Kidney (tissue), 14 donors: ENCODE results near the gene ARMH3. TPM values are rescaled to one million over a fixed set of nuclear protein-coding genes. Genes with fewer than 3 reads are reported as not detected.
A peak's percentile ranks its signal among the peaks of the same experiment; 100 is the strongest.

Experiments used
- DNase-seq, 5 donors: peaks; one replicate each; pipeline ENCODE4 v3.0.0-alpha.2; 2013 to 2020
- FAIRE-seq: peaks from 2 replicates; lab custom pipeline; 2012; peaks lifted over from hg19 to GRCh38; lab: Jason Lieb, UNC
- H3K27ac ChIP-seq, 2 donors: one replicate each; pipeline ENCODE4 v1.7.0; 2013; ENCODE audit warnings: low read depth in 2 of 2, low read length in 2 of 2, inconsistent platforms in 1 of 2
- H3K27me3 ChIP-seq: one replicate; pipeline ENCODE4 v1.7.1; 2013; ENCODE audit warnings: low read length, inconsistent platforms; ENCODE audit not compliant: control insufficient read depth, insufficient read depth
- H3K36me3 ChIP-seq, 3 donors: one replicate each; pipeline versions ENCODE4 v1.7.0 to v1.7.1; 2013; ENCODE audit warnings: low read length in 3 of 3, control low read depth in 1 of 3, inconsistent platforms in 1 of 3; ENCODE audit not compliant: insufficient read depth in 3 of 3, control insufficient read depth in 2 of 3
- H3K4me1 ChIP-seq, 3 donors: one replicate each; pipeline versions ENCODE4 v1.7.0 to v1.7.1; 2013; ENCODE audit warnings: low read length in 3 of 3, inconsistent platforms in 1 of 3, low read depth in 1 of 3; ENCODE audit not compliant: control insufficient read depth in 2 of 3, insufficient read depth in 2 of 3
- H3K4me3 ChIP-seq, 3 donors: one replicate each; pipeline versions ENCODE4 v1.7.0 to v1.8.1; 2013; ENCODE audit warnings: low read length in 3 of 3, control low read depth in 1 of 3, inconsistent platforms in 1 of 3
- H3K9ac ChIP-seq, 3 donors: one replicate each; pipeline versions ENCODE4 v1.7.0 to v1.7.1; 2013; ENCODE audit warnings: low read length in 3 of 3, control low read depth in 1 of 3, inconsistent platforms in 1 of 3
- H3K9me3 ChIP-seq, 3 donors: one replicate each; pipeline versions ENCODE4 v1.7.0 to v1.7.1; 2013; ENCODE audit warnings: low read length in 3 of 3, control low read depth in 1 of 3, inconsistent platforms in 1 of 3; ENCODE audit not compliant: control insufficient read depth in 2 of 3, insufficient read depth in 1 of 3
- CTCF ChIP-seq: IDR thresholded peaks from 3 replicates; pipeline ENCODE4 v1.5.1; 2012; ENCODE audit warnings: mild to moderate bottlenecking, moderate library complexity, borderline replicate concordance; ENCODE audit not compliant: insufficient read depth; ENCODE audit errors: extremely low read depth
- intact Hi-C: fragments of 100-400 bp; cut with DNase I; formaldehyde crosslinking; loops from one replicate; pipeline ENCODE4 v1.11.1; 2022
- polyA plus RNA-seq: library from polyadenylated mRNA; stranded (reverse); fragments of 350-450 nt; fragmentation: Illumina TruSeq; extraction: RNeasy Lipid Tissue Mini Kit (QIAGEN cat#74804); gene quantifications from one replicate; pipeline ENCODE4 v1.2.3, GENCODE V29; 2014; ENCODE audit warnings: low read depth, low replicate concordance; ENCODE audit not compliant: insufficient read depth
- total RNA-seq: library from RNA; stranded (reverse); fragmentation: NEBNext Ultra II Directional; extraction: Animal tissue kit (Norgen Biotek cat#: 25700); gene quantifications from one replicate; pipeline ENCODE4 v1.2.1, GENCODE V29; 2021
- donor health status: control.
- donor health status: control.
- donor health status: control.
- donor health status: control.
- donor health status: control.
- donor health status: DM: yes; HTN: yes; CAD: no.
- donor health status: Normal renal cell carcinoma (clear cell type).

Gene ARMH3
- total and polyA plus RNA-seq, 2 donors from 2014 or later: 14.0 to 26.1 TPM

- Histone ChIP-seq H3K36me3 (peaks cover 0 to 2% (median 0%) of the 10 kb centered on the region in 3 donors), H3K4me3 (no peak overlapping the region), H3K27me3 (no peaks in the 10 kb centered on the region), H3K9me3 (no peaks in the 10 kb centered on the region), H3K27ac (no peak overlapping the region), H3K9ac (no peak overlapping the region), H3K4me1 (peaks cover 0 to 6% (median 0%) of the 10 kb centered on the region in 3 donors)
- intact Hi-C loops: no loop called here
- DNase-seq (no peak), FAIRE-seq (no peak)
- TF ChIP-seq CTCF: no peak
Measured at GRCh38 chr10:101901340-101901739, 154.6 kb downstream of the ARMH3 start.

- peaks cover 0 to 12% (median 0%) of the 10 kb centered on the region in 3 donors for H3K4me1 ChIP-seq
- intact Hi-C loops: no loop called here
- no peak overlapping the region for H3K4me3 ChIP-seq
- DNase-seq: no peak
- H3K9me3 ChIP-seq: no peaks in the 10 kb centered on the region
- FAIRE-seq: no peak
- no peak overlapping the region for H3K27ac ChIP-seq
- TF ChIP-seq CTCF: no peak
- no peak overlapping the region for H3K9ac ChIP-seq
- no peaks in the 10 kb centered on the region for H3K36me3 ChIP-seq
- no peaks in the 10 kb centered on the region for H3K27me3 ChIP-seq
Measured at GRCh38 chr10:101897633-101898032, 158.3 kb downstream of the ARMH3 start.

- no peaks in the 10 kb centered on the region for H3K36me3 ChIP-seq
- FAIRE-seq: no peak
- H3K9me3 ChIP-seq: no peaks in the 10 kb centered on the region
- peak in 1 of 5 donors; percentile 15 for DNase-seq
- no peak for TF ChIP-seq CTCF
- H3K27ac ChIP-seq: no peak overlapping the region
- intact Hi-C loops: no loop called here
- no peak overlapping the region for H3K9ac ChIP-seq
- peaks cover 0 to 12% (median 0%) of the 10 kb centered on the region in 3 donors for H3K4me1 ChIP-seq
- no peak overlapping the region for H3K4me3 ChIP-seq
- no peaks in the 10 kb centered on the region for H3K27me3 ChIP-seq
Measured at GRCh38 chr10:101896225-101896877, 159.6 kb downstream of the ARMH3 start.
